ENCODE results near the gene OCSTAMP. TPM values are rescaled to one million over a fixed set of nuclear protein-coding genes. Genes with fewer than 3 reads are reported as not detected.

OCSTAMP gene
- total RNA-seq, 1 experiment from 2014 or later, result not detected

DNA sequence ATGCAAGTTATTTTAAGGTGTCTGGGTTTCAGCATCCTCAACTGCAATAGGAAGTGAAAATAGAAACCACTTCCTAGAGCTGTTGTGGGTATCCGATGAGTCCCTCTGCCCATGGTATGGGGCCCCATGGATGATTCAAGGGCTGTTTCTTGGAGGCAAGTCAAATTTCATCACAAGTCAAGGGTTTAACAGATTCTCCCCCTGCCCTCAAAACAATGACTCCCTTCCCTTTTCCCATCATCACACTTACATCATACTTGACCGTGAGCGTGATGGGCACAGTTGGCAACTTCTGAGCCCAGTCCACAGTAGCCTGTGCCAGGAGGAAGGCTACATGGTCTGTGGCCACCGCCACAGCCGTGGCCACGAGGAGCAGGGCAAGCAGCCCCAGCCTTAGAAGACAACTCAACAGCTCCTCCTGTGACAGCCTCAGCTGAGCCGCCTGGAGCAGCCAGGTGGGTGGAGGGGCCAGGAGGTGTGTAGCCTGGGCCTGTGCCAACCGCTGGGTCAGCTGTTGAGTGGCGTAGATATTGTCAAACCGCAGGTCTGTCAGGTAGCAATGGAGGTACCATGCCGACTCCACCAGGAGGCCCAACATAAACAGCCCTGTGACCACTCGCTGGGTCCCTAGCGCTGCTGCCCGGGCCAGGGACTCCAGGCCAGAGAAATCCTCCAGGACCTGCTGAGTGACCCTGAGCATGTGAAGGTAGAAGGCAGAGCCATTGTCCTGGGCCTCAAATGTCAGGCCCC is 5.2 kb downstream of the OCSTAMP start:
- BruUV-seq (replicated peaks), result no TSS peak
- in situ Hi-C loops (cut with HindIII; ENCODE audit: low pct_unique_long_range_greater_than_20kb, low sequenced_read_pairs), result no loop called here
- intact Hi-C loops (cut with micrococcal nuclease; ENCODE audit: unreplicated experiment), result no loop called here
- ChIA-PET POLR2A (no interaction called here), CTCF (no interaction called here)
- H3K4me3 ChIP-seq (ENCODE audit: low read depth in 2 of 2, low read length in 2 of 2), result no peak overlapping the region
- TF ChIP-seq REST (IDR thresholded peaks at IDR 0.05; ENCODE audit: insufficient read depth in 1 of 2, low read depth in 2 of 2, low read length in 1 of 2) (no peak), SIN3A (IDR thresholded peaks at IDR 0.05; ENCODE audit: borderline replicate concordance, insufficient read depth, low read depth, low read length) (no peak), TCF7L2 (IDR thresholded peaks at IDR 0.05; ENCODE audit: low read depth, low read length) (no peak), POLR2AphosphoS5 (IDR thresholded peaks at IDR 0.05; ENCODE audit: low read depth, low read length) (no peak)
- TF ChIP-seq, protein P1, sequence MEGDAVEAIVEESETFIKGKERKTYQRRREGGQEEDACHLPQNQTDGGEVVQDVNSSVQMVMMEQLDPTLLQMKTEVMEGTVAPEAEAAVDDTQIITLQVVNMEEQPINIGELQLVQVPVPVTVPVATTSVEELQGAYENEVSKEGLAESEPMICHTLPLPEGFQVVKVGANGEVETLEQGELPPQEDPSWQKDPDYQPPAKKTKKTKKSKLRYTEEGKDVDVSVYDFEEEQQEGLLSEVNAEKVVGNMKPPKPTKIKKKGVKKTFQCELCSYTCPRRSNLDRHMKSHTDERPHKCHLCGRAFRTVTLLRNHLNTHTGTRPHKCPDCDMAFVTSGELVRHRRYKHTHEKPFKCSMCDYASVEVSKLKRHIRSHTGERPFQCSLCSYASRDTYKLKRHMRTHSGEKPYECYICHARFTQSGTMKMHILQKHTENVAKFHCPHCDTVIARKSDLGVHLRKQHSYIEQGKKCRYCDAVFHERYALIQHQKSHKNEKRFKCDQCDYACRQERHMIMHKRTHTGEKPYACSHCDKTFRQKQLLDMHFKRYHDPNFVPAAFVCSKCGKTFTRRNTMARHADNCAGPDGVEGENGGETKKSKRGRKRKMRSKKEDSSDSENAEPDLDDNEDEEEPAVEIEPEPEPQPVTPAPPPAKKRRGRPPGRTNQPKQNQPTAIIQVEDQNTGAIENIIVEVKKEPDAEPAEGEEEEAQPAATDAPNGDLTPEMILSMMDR (IDR thresholded peaks at IDR 0.05), result no peak
- no peaks in the 10 kb centered on the region for H3K27me3 ChIP-seq (ENCODE audit: control insufficient read depth, insufficient read depth, low read length)
- H3K27ac ChIP-seq (ENCODE audit: low read length), result no peak overlapping the region
- H3K9me3 ChIP-seq (ENCODE audit: control insufficient read depth, insufficient read depth, low read depth, low read length), result no peaks in the 10 kb centered on the region
- no peak for ATAC-seq
- no peaks in the 10 kb centered on the region for H3K4me1 ChIP-seq (ENCODE audit: control insufficient read depth, insufficient read depth, low read length)
- DNase-seq (ENCODE audit: low read depth, low spot score), result no peak
- H3K36me3 ChIP-seq (ENCODE audit: control insufficient read depth, insufficient read depth, low read length), result no peaks in the 10 kb centered on the region

DNA sequence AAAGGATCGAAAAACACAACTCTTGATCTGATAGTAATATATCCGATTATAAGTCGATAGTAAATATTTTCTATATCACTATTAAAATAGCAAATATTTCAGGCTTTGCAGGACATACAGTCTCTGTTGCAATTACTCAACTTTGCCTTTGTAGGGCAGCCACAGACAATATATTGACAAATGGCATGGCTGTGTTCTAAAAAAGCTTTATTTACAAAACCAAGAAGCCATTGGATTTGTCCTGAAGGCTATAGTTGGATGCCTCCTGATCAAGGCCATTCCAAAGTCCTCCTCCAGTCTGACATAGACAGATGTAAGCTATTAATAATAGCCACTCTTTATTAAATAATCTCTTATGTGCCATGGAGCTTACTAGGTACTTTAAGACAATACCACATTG is 5.9 kb downstream of the OCSTAMP start:
- Histone ChIP-seq H3K9me3 (ENCODE audit: control insufficient read depth, insufficient read depth, low read depth, low read length) (no peaks in the 10 kb centered on the region), H3K36me3 (ENCODE audit: control insufficient read depth, insufficient read depth, low read length) (no peaks in the 10 kb centered on the region), H3K4me3 (ENCODE audit: low read depth in 2 of 2, low read length in 2 of 2) (no peak overlapping the region), H3K27ac (ENCODE audit: low read length) (no peak overlapping the region), H3K27me3 (ENCODE audit: control insufficient read depth, insufficient read depth, low read length) (no peaks in the 10 kb centered on the region), H3K4me1 (ENCODE audit: control insufficient read depth, insufficient read depth, low read length) (no peaks in the 10 kb centered on the region)
- no peak for TF ChIP-seq POLR2AphosphoS5 (IDR thresholded peaks at IDR 0.05; ENCODE audit: low read depth, low read length)
- TF ChIP-seq TCF7L2 (IDR thresholded peaks at IDR 0.05; ENCODE audit: low read depth, low read length), result no peak
- no peak for TF ChIP-seq REST (IDR thresholded peaks at IDR 0.05; ENCODE audit: insufficient read depth in 1 of 2, low read depth in 2 of 2, low read length in 1 of 2)
- no peak for TF ChIP-seq SIN3A (IDR thresholded peaks at IDR 0.05; ENCODE audit: borderline replicate concordance, insufficient read depth, low read depth, low read length)
- TF ChIP-seq, protein P1 (IDR thresholded peaks at IDR 0.05), result no peak
- ATAC-seq, result no peak
- CTCF ChIA-PET, result no interaction called here
- no TSS peak for BruUV-seq (replicated peaks)
- in situ Hi-C loops (cut with HindIII; ENCODE audit: low pct_unique_long_range_greater_than_20kb, low sequenced_read_pairs) (no loop called here), intact Hi-C loops (cut with micrococcal nuclease; ENCODE audit: unreplicated experiment) (no loop called here)
- POLR2A ChIA-PET, result no interaction called here
- no peak for DNase-seq (ENCODE audit: low read depth, low spot score)

Measured in Panc1 (cell line).